GM12878 (cell line): ENCODE data around the gene PTX4. TPM values are rescaled to one million over a fixed set of nuclear protein-coding genes. Genes with fewer than 3 reads are reported as not detected.

ENCODE experiments used
- CBX3 ChIP-seq: fragments of 200-600 bp; sonication (generic); IDR thresholded peaks from 2 replicates; pipeline ENCODE4 v1.6.1; 2016; ENCODE audit warnings: low read depth, borderline replicate concordance
- EGR1 ChIP-seq, 2 experiments: IDR thresholded peaks; 1 replicate in 1 of 2; 2 replicates in 1 of 2; pipeline ENCODE4 v1.6.1; 2011 to 2012; ENCODE audit warnings: low read depth in 2 of 2, low read length in 2 of 2, borderline replicate concordance in 1 of 2, mild to moderate bottlenecking in 1 of 2, moderate library complexity in 1 of 2
- IKZF2 ChIP-seq, 2 experiments: fragments of 450-650 bp; IDR thresholded peaks; 2 replicates each; pipeline ENCODE4 v1.6.1; 2017; ENCODE audit warnings: mild to moderate bottlenecking in 2 of 2, moderate library complexity in 2 of 2
- IRF4 ChIP-seq: IDR thresholded peaks from 2 replicates; pipeline ENCODE4 v1.6.1; 2011; ENCODE audit warnings: low read depth, low read length
- JUNB ChIP-seq: IDR thresholded peaks from 2 replicates; pipeline ENCODE4 v1.6.1; 2016; ENCODE audit warnings: antibody characterized with exemption, mild to moderate bottlenecking
- KLF5 ChIP-seq: fragments of 450-650 bp; IDR thresholded peaks from 2 replicates; pipeline ENCODE4 v1.6.1; 2014; ENCODE audit warnings: mild to moderate bottlenecking; ENCODE audit not compliant: partially characterized antibody
- NFYA ChIP-seq: IDR thresholded peaks from 2 replicates; pipeline ENCODE4 v1.6.1; 2011; ENCODE audit warnings: low read depth, mild to moderate bottlenecking, low read length, improper control_type of control experiment, borderline replicate concordance
- NR2C2 ChIP-seq: IDR thresholded peaks from 2 replicates; pipeline ENCODE4 v1.6.1; 2011; ENCODE audit warnings: borderline replicate concordance, low read depth; ENCODE audit not compliant: control insufficient read depth, insufficient read length
- PAX8 ChIP-seq: fragments of 450-650 bp; IDR thresholded peaks from 2 replicates; pipeline ENCODE4 v1.6.1; 2017; ENCODE audit warnings: mild to moderate bottlenecking, moderate library complexity
- ZNF217 ChIP-seq: fragments of 450-650 bp; IDR thresholded peaks from 2 replicates; pipeline ENCODE4 v1.6.1; 2017; ENCODE audit warnings: antibody characterized with exemption, mild to moderate bottlenecking
- polyA plus RNA-seq, 11 experiments: library from polyadenylated mRNA; depleted of rRNA in 4 of 11; unstranded in 6 of 11; stranded (reverse) in 5 of 11; fragments of >200 nt; fragmentation: Nextera tagmentation in 4 of 11; fragmentation: Illumina TruSeq in 1 of 11; extraction: Ambion mirVana in 4 of 11; extraction: Trizol in 1 of 11; gene quantifications; 1 replicate in 1 of 11; 2 replicates in 10 of 11; pipeline versions ENCODE4 v1.2.1 to v1.2.3, GENCODE V29; 2011 to 2016; ENCODE audit warnings: inconsistent platforms in 2 of 11, missing spikeins in 2 of 11, low read depth in 1 of 11
- total RNA-seq, 4 experiments: library from RNA; depleted of rRNA in 3 of 4; stranded (reverse); fragments of >200 nt in 3 of 4; fragmentation: Illumina TruSeq in 1 of 4; extraction: Trizol in 1 of 4; gene quantifications; 2 replicates each; pipeline versions ENCODE4 v1.2.1 to v1.2.3, GENCODE V29; 2013 to 2021
- TF ChIP-seq, protein P1 (sequence below): fragments of 150-350 bp; IDR thresholded peaks from 2 replicates; pipeline ENCODE4 v1.6.1; 2014; ENCODE audit warnings: mild to moderate bottlenecking, low read depth, low read length
- TF ChIP-seq, protein P2 (sequence below): fragments of 450-650 bp; IDR thresholded peaks from 2 replicates; pipeline ENCODE4 v1.6.1; 2017; ENCODE audit warnings: mild to moderate bottlenecking, moderate library complexity

PTX4 gene
- total and polyA plus RNA-seq, 10 of the 15 experiments (the other 5 are each of a cell fraction or from before 2014, with no cell fraction given), result not detected

DNA sequence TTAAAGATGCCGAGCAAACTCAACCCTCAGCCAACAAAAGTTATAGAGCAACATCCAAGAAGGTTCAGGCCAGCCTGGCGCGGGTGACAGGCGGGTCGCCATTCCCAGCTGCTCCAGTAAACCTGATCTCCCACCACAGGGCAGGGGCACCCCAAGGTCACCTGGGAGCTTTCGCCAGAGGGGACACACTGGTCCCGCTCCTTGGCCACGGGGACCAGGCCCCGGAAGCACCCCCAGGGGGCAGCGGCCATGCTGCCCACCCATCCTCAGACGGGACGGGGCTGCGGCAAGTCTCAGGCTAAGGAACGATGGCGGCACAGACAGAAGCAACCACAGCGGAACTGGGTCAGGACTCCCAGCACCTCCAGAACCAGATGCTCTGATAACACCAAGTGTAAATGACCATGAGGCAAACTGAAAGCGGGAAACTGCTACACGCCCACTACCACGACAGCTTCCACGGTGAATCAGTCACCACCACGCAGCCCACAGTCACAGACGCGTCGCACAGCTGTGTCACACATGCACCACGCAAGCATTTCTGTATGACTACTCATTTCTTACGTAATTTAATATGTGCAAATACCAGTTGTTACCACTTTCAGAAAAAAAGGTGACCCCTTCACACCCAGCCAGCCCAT is 30.3 kb downstream of the PTX4 start (continued):
- TF ChIP-seq, protein P1, sequence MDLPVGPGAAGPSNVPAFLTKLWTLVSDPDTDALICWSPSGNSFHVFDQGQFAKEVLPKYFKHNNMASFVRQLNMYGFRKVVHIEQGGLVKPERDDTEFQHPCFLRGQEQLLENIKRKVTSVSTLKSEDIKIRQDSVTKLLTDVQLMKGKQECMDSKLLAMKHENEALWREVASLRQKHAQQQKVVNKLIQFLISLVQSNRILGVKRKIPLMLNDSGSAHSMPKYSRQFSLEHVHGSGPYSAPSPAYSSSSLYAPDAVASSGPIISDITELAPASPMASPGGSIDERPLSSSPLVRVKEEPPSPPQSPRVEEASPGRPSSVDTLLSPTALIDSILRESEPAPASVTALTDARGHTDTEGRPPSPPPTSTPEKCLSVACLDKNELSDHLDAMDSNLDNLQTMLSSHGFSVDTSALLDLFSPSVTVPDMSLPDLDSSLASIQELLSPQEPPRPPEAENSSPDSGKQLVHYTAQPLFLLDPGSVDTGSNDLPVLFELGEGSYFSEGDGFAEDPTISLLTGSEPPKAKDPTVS, result no peak
- TF ChIP-seq IRF4 (0 out of 2 replicates have a peak, but pooled peaks have one; percentile 52), NFYA (no peak), ZNF217 (no peak), CBX3 (no peak), JUNB (peak; percentile 40; the same call in 1 of the 2 replicates), EGR1 (IDR thresholded peaks at IDR 0.05; ENCODE audit: borderline replicate concordance in 1 of 2, low read depth in 2 of 2, low read length in 2 of 2) (peak in 1 of 2 experiments; percentile 12; a peak in 1 of 3 replicates), IKZF2 (IDR thresholded peaks at IDR 0.05) (no peak), NR2C2 (no peak), KLF5 (no peak), PAX8 (no peak)
- TF ChIP-seq, protein P2, sequence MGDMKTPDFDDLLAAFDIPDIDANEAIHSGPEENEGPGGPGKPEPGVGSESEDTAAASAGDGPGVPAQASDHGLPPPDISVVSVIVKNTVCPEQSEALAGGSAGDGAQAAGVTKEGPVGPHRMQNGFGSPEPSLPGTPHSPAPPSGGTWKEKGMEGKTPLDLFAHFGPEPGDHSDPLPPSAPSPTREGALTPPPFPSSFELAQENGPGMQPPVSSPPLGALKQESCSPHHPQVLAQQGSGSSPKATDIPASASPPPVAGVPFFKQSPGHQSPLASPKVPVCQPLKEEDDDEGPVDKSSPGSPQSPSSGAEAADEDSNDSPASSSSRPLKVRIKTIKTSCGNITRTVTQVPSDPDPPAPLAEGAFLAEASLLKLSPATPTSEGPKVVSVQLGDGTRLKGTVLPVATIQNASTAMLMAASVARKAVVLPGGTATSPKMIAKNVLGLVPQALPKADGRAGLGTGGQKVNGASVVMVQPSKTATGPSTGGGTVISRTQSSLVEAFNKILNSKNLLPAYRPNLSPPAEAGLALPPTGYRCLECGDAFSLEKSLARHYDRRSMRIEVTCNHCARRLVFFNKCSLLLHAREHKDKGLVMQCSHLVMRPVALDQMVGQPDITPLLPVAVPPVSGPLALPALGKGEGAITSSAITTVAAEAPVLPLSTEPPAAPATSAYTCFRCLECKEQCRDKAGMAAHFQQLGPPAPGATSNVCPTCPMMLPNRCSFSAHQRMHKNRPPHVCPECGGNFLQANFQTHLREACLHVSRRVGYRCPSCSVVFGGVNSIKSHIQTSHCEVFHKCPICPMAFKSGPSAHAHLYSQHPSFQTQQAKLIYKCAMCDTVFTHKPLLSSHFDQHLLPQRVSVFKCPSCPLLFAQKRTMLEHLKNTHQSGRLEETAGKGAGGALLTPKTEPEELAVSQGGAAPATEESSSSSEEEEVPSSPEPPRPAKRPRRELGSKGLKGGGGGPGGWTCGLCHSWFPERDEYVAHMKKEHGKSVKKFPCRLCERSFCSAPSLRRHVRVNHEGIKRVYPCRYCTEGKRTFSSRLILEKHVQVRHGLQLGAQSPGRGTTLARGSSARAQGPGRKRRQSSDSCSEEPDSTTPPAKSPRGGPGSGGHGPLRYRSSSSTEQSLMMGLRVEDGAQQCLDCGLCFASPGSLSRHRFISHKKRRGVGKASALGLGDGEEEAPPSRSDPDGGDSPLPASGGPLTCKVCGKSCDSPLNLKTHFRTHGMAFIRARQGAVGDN, result no peak
